Spinal cord (tissue), 10 donors: ENCODE data around the gene KLHL1. TPM values are rescaled to one million over a fixed set of nuclear protein-coding genes. Genes with fewer than 3 reads are reported as not detected.

Experiments
- DNase-seq, 6 donors: peaks; one replicate each; pipeline versions ENCODE4 v3.0.0 to v3.0.0-alpha.2; 2013 to 2015; ENCODE audit warnings: low spot score in 6 of 6, low read depth in 4 of 6
- H3K27ac ChIP-seq: one replicate; pipeline ENCODE4 v1.5.1; 2013; ENCODE audit warnings: low read depth, low read length, control low read depth
- H3K27me3 ChIP-seq: one replicate; pipeline ENCODE4 v1.6.1; 2013; ENCODE audit warnings: low read length; ENCODE audit not compliant: control insufficient read depth, insufficient read depth
- H3K36me3 ChIP-seq: one replicate; pipeline ENCODE4 v1.6.1; 2013; ENCODE audit warnings: low read length; ENCODE audit not compliant: control insufficient read depth, insufficient read depth
- H3K4me1 ChIP-seq: one replicate; pipeline ENCODE4 v1.6.1; 2013; ENCODE audit warnings: low read length; ENCODE audit not compliant: control insufficient read depth, insufficient read depth
- H3K4me3 ChIP-seq: one replicate; pipeline ENCODE4 v1.5.1; 2013; ENCODE audit warnings: low read depth, low read length, control low read depth
- H3K9me3 ChIP-seq: one replicate; pipeline ENCODE4 v1.6.1; 2013; ENCODE audit warnings: low read length; ENCODE audit not compliant: control insufficient read depth, insufficient read depth
- WGBS: methylation state at CpG from one replicate; pipeline ENCODE4 v1.1.5; 2013; ENCODE audit warnings: missing lambda C conversion rate; ENCODE audit not compliant: insufficient coverage; 5-methylcytosine and 5-hydroxymethylcytosine counted together
- polyA plus RNA-seq, 2 donors: library from polyadenylated mRNA; unstranded; fragments of 120-200 nt; gene quantifications; one replicate each; pipeline ENCODE4 v1.2.1, GENCODE V29; 2013; ENCODE audit not compliant: insufficient read length in 2 of 2
- small RNA-seq: library from RNA; depleted of rRNA; stranded (forward); fragments of <200 nt; gene quantifications from one replicate; pipeline ENCODE3, GENCODE V24; 2014; ENCODE audit warnings: low replicate concordance
- total RNA-seq, 2 donors: library from RNA; depleted of rRNA in 1 of 2; stranded (reverse); fragments of 120-200 nt in 1 of 2; fragments of >200 nt in 1 of 2; gene quantifications; one replicate each; pipeline versions ENCODE4 v1.2.3 to v1.2.4, GENCODE V29; 2013 to 2014
- donor health status: healthy.

KLHL1 gene
- total and polyA plus RNA-seq, 4 donors: 7.5 to 21.0 (median 9.2) TPM

- Histone ChIP-seq H3K4me3 (no peak overlapping the region), H3K27me3 (no peaks in the 10 kb centered on the region), H3K27ac (no peak overlapping the region), H3K9me3 (no peaks in the 10 kb centered on the region), H3K4me1 (no peaks in the 10 kb centered on the region), H3K36me3 (no peaks in the 10 kb centered on the region)
- DNase-seq: no peak
- WGBS: 62% methylated on average over 2 of the region's 3 CpGs
Observed at GRCh38 chr13:69683921-69684686, 424.1 kb downstream of the KLHL1 start.

GRCh38 chr13:69681722-69682121 lies 426.5 kb downstream of the KLHL1 start:
- Histone ChIP-seq H3K36me3 (no peaks in the 10 kb centered on the region), H3K4me3 (no peak overlapping the region), H3K27me3 (no peaks in the 10 kb centered on the region), H3K4me1 (no peaks in the 10 kb centered on the region), H3K9me3 (no peaks in the 10 kb centered on the region), H3K27ac (no peak overlapping the region)
- no CpG with 5 or more reads among the region's 3 CpGs for WGBS
- DNase-seq: no peak

- DNase-seq: no peak
- Histone ChIP-seq H3K4me1 (no peaks in the 10 kb centered on the region), H3K9me3 (no peaks in the 10 kb centered on the region), H3K36me3 (no peaks in the 10 kb centered on the region), H3K27me3 (no peaks in the 10 kb centered on the region), H3K4me3 (no peak overlapping the region), H3K27ac (no peak overlapping the region)
- WGBS: 86% methylated on average over 1 of the region's 3 CpGs
Observed at GRCh38 chr13:69677343-69677742, 430.9 kb downstream of the KLHL1 start.

GRCh38 chr13:69676286-69676685 lies 432.0 kb downstream of the KLHL1 start:
- no peak for DNase-seq
- H3K4me3 ChIP-seq: no peak overlapping the region
- H3K9me3 ChIP-seq: no peaks in the 10 kb centered on the region
- no peak overlapping the region for H3K27ac ChIP-seq
- no peaks in the 10 kb centered on the region for H3K4me1 ChIP-seq
- no peaks in the 10 kb centered on the region for H3K27me3 ChIP-seq
- H3K36me3 ChIP-seq: no peaks in the 10 kb centered on the region

- Histone ChIP-seq H3K27me3 (no peaks in the 10 kb centered on the region), H3K27ac (no peak overlapping the region), H3K9me3 (no peaks in the 10 kb centered on the region), H3K36me3 (no peaks in the 10 kb centered on the region), H3K4me3 (no peak overlapping the region), H3K4me1 (no peaks in the 10 kb centered on the region)
- WGBS: 92% methylated on average over 4 of the region's 6 CpGs
- no peak for DNase-seq
Observed at GRCh38 chr13:69660155-69660554, 448.1 kb downstream of the KLHL1 start.

GRCh38 chr13:69657676-69658075 lies 450.6 kb downstream of the KLHL1 start:
- Histone ChIP-seq H3K27me3 (no peaks in the 10 kb centered on the region), H3K4me1 (no peaks in the 10 kb centered on the region), H3K4me3 (no peak overlapping the region), H3K9me3 (no peaks in the 10 kb centered on the region), H3K36me3 (no peaks in the 10 kb centered on the region), H3K27ac (no peak overlapping the region)
- DNase-seq: no peak
- no CpG with 5 or more reads among the region's 2 CpGs for WGBS

- no peak overlapping the region for H3K27ac ChIP-seq
- H3K27me3 ChIP-seq: no peaks in the 10 kb centered on the region
- no peaks in the 10 kb centered on the region for H3K36me3 ChIP-seq
- H3K4me3 ChIP-seq: no peak overlapping the region
- no peak for DNase-seq
- no peaks in the 10 kb centered on the region for H3K9me3 ChIP-seq
- no CpG with 5 or more reads among the region's 5 CpGs for WGBS
- no peaks in the 10 kb centered on the region for H3K4me1 ChIP-seq
Observed at GRCh38 chr13:69654392-69654791, 453.9 kb downstream of the KLHL1 start.

Small RNA genes lying within 50 kb of the gene (small RNA-seq; reads per million reads assigned to genes)
- not detected for gene RNY3P10

Other genes starting within 250 kb of the KLHL1 start
- gene ATXN8OS, start 626 bp downstream of the KLHL1 start, total RNA-seq: 1 to 10 TPM in 1 of 2 donors, under 1 TPM in 1; 0.88 to 1.5 TPM
- 1 to 10 TPM in 1 of 2 donors, under 1 TPM in 1; 0.98 to 1.9 TPM for gene ATXN8OS, start 626 bp downstream of the KLHL1 start, polyA plus RNA-seq